HFFc6 (cell line): Measurements from ENCODE around the gene PYY. TPM values are rescaled to one million over a fixed set of nuclear protein-coding genes. Genes with fewer than 3 reads are reported as not detected.
A peak's percentile ranks its signal among the peaks of the same experiment; 100 is the strongest.

ENCODE experiments used
- DNase-seq: peaks from one replicate; pipeline ENCODE4 v3.0.0-alpha.2; 2018
- H3K27ac Mint-ChIP-seq: 2 replicates; pipeline ENCODE4 v1.8.0; 2020; ENCODE audit warnings: mild to moderate bottlenecking, mixed read lengths
- H3K27me3 Mint-ChIP-seq: 2 replicates; pipeline ENCODE4 v1.8.0; 2021; ENCODE audit warnings: mild to moderate bottlenecking, moderate library complexity, mixed read lengths; ENCODE audit not compliant: insufficient read depth
- H3K36me3 Mint-ChIP-seq: 2 replicates; pipeline ENCODE4 v1.8.0; 2021; ENCODE audit warnings: low read depth, mixed read lengths
- H3K4me1 Mint-ChIP-seq: 2 replicates; pipeline ENCODE4 v1.8.0; 2020; ENCODE audit warnings: low read depth, mixed read lengths
- H3K4me3 Mint-ChIP-seq: 2 replicates; pipeline ENCODE4 v1.8.0; 2020; ENCODE audit warnings: mild to moderate bottlenecking, moderate library complexity, mixed read lengths
- H3K9me3 Mint-ChIP-seq: 2 replicates; pipeline ENCODE4 v1.8.0; 2020; ENCODE audit warnings: mild to moderate bottlenecking, mixed read lengths
- total RNA-seq, 6 experiments: library from RNA; stranded (reverse); fragmentation: NEBNext Ultra II Directional; extraction: Animal tissue kit (Norgen Biotek cat#: 25700); gene quantifications; 2 replicates in 1 of 6; 3 replicates in 5 of 6; pipeline ENCODE4 v1.2.3, GENCODE V29; 2021
- TF ChIP-seq, protein P1 (sequence below): fragments of 200-600 bp; sonication (generic); IDR thresholded peaks from 2 replicates; pipeline ENCODE4 v1.5.0; 2021; ENCODE audit warnings: antibody characterized with exemption, mild to moderate bottlenecking

Gene PYY
- total RNA-seq, 6 experiments from 2014 or later: 0.43 TPM; not detected in 5

DNA sequence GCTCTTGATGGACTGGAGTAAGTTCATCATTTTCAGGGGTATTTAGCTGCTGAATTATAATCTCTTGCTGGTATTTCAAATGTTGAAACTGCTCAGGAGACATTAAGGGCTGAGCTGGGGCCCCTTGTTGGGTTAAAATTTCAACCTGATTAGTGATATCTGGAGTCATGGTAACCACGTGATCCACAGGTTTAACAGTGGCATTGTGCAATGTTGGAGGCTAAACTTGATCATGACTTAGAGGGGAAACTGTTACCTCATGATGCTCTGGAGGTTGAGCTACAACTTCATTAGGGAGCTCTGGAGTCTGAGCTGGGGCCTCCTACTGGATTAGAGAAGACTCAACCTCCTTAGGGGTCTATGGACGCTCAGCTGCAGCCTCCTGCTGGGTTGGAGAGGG is 29.2 kb downstream of the PYY start:
- H3K27ac Mint-ChIP-seq: no peak overlapping the region
- TF ChIP-seq, protein P1, sequence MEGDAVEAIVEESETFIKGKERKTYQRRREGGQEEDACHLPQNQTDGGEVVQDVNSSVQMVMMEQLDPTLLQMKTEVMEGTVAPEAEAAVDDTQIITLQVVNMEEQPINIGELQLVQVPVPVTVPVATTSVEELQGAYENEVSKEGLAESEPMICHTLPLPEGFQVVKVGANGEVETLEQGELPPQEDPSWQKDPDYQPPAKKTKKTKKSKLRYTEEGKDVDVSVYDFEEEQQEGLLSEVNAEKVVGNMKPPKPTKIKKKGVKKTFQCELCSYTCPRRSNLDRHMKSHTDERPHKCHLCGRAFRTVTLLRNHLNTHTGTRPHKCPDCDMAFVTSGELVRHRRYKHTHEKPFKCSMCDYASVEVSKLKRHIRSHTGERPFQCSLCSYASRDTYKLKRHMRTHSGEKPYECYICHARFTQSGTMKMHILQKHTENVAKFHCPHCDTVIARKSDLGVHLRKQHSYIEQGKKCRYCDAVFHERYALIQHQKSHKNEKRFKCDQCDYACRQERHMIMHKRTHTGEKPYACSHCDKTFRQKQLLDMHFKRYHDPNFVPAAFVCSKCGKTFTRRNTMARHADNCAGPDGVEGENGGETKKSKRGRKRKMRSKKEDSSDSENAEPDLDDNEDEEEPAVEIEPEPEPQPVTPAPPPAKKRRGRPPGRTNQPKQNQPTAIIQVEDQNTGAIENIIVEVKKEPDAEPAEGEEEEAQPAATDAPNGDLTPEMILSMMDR: no peak
- peaks cover 12% of the 10 kb centered on the region for H3K4me1 Mint-ChIP-seq
- no peaks in the 10 kb centered on the region for H3K9me3 Mint-ChIP-seq
- no peak overlapping the region for H3K4me3 Mint-ChIP-seq
- DNase-seq: no peak
- H3K36me3 Mint-ChIP-seq: peaks cover 4% of the 10 kb centered on the region; the same call in 1 of the 2 replicates
- peaks cover 60% of the 10 kb centered on the region for H3K27me3 Mint-ChIP-seq

DNA sequence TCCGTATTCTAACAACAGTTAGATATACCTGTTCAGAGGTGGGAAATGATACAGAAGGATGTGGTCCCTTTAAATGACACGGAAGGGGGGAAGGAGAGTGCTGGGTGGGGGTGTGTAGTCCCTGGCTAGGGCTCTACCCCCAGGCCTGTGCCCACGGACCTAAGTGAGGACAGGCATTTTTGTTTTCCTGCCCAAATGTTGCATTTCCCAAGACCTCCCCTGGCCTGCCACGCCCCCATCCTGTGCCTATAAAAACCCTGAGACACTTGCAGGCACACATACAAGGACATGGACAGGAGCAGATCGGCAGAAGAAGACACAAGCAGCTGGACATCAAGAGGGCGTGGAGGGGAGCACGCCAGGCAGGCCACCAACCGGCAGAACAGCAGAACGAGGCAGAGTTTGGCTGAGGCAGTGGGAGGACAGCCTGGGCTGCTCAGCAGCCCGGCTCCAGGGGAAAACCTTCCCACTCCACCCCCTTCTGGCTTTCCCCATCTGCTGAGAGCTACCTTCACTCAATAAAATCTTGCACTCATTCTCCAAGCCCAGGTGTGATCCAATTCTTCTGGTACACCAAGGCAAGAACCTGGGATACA is 33.1 kb downstream of the PYY start:
- H3K27me3 Mint-ChIP-seq: peaks cover 47% of the 10 kb centered on the region
- no peak overlapping the region for H3K4me3 Mint-ChIP-seq
- no peak overlapping the region for H3K27ac Mint-ChIP-seq
- TF ChIP-seq, protein P1: no peak
- H3K36me3 Mint-ChIP-seq: no peaks in the 10 kb centered on the region
- no peak for DNase-seq
- H3K4me1 Mint-ChIP-seq: no peaks in the 10 kb centered on the region
- H3K9me3 Mint-ChIP-seq: no peaks in the 10 kb centered on the region

DNA sequence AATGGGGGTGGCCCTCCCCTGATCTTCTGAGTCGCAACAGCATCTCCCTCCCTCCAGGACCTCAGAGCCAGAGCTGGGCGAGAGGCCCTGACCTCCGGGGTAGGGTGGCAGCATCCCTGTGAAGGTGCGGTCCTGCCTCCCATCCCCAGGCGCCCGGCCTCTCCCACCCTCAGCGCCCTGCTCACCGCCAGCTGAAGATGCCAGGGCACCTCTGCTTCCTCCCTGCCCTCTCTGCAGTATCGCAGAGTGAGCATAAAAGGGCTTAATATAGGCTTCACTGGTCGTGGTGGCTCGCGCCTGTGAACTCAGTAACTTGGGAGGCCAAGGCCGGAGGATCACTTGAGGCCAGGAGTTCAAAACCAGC is 35.7 kb downstream of the PYY start:
- TF ChIP-seq, protein P1: no peak
- no peaks in the 10 kb centered on the region for H3K9me3 Mint-ChIP-seq
- H3K27ac Mint-ChIP-seq: no peak overlapping the region
- no peaks in the 10 kb centered on the region for H3K36me3 Mint-ChIP-seq
- no peak for DNase-seq
- peaks cover 28% of the 10 kb centered on the region for H3K27me3 Mint-ChIP-seq
- H3K4me1 Mint-ChIP-seq: no peaks in the 10 kb centered on the region
- no peak overlapping the region for H3K4me3 Mint-ChIP-seq

DNA sequence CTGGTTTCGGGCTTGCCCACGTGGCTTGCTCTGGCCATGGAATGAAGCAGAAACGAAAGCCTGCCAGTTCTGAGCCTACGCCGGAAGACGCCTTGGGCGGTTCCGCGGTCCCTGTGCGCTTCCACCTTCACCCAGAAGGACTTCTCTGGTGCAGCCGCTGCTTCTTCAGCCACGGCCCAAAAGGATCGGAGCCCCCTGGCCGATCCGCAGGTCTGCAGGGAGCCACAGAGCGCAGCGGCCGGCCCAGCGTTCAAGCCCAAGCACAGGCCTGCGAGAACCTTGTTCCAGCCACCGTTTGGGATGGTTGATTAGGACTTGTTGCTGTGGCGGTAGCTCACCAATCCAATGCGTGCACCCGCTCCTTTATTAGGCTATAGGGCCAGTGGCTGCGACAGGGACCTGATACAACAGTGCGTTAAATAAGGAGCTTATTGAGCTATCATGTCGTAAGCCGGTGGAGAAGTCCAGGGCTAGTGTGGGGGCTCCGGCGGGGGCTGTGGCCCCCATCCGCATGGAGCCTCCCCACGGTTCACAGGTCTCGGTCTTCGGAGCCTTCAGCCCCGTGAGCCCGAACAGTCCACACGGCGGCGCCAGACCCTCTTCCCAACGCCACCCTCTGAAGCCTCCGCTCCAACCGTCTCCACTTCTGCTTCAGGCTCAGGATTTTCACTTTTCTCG is 36.3 kb downstream of the PYY start:
- Mint-ChIP-seq H3K36me3 (no peaks in the 10 kb centered on the region), H3K27me3 (peaks cover 25% of the 10 kb centered on the region), H3K27ac (no peak overlapping the region), H3K4me1 (no peaks in the 10 kb centered on the region), H3K9me3 (no peaks in the 10 kb centered on the region), H3K4me3 (no peak overlapping the region)
- TF ChIP-seq, protein P1: peak; percentile 38; the same call in 1 of the 2 replicates
- no peak for DNase-seq

DNA sequence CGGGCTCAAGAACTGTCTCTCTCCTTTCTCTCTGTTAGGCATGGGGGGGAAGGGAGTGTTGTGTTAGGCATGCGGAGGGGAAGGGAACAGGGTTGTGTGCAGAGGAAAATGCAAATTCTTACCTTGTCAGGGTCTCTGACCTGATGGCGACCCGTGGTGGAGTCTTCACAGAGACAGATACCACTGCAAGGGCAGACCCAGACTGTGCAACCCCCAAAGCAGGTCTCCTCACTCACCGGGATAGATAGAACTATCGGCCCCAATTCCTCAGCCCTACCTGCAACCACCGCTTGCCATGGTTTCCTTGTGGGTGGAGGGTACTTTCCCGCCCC is 36.8 kb downstream of the PYY start:
- no peaks in the 10 kb centered on the region for H3K36me3 Mint-ChIP-seq
- peaks cover 23% of the 10 kb centered on the region for H3K27me3 Mint-ChIP-seq
- H3K4me1 Mint-ChIP-seq: no peaks in the 10 kb centered on the region
- no peaks in the 10 kb centered on the region for H3K9me3 Mint-ChIP-seq
- no peak overlapping the region for H3K4me3 Mint-ChIP-seq
- DNase-seq: no peak
- no peak overlapping the region for H3K27ac Mint-ChIP-seq
- TF ChIP-seq, protein P1: no peak
